Raji (cell line): ENCODE measurements around the gene ANHX.

Experiments
- POLR2A ChIP-seq: IDR thresholded peaks from 2 replicates; pipeline ENCODE4 v1.6.1; 2011; ENCODE audit warnings: low read depth, low read length, control low read depth; ENCODE audit not compliant: insufficient read depth

Gene ANHX

GRCh38 chr12:133204264-133204603, 31.4 kb downstream of the ANHX start:
- no peak for TF ChIP-seq POLR2A

GRCh38 chr12:133203344-133204263, 32.1 kb downstream of the ANHX start:
- no peak for TF ChIP-seq POLR2A

- TF ChIP-seq POLR2A, result no peak
Observed at GRCh38 chr12:133202493-133203343, 33.0 kb downstream of the ANHX start.

GRCh38 chr12:133201888-133202287, 33.8 kb downstream of the ANHX start:
- no peak for TF ChIP-seq POLR2A

DNA sequence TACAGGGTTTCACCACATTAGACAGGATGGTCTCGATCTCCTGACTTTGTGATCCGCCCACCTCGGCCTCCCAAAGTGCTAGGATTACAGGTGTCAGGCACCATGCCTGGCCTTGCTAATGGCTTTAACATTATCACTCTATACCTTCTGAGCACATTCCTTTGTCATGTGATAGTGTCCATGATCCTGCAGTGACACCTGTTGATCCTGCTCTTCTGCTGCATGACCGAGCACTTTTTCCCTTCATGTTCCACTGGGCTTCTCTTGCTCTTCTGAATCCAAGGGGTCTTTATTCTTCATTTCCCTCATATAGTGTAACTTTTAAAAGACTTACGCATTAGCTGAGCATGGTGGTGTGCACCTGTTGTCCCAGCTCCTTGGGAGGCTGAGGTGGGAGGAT, 42.8 kb downstream of the ANHX start:
- TF ChIP-seq POLR2A, result no peak

- TF ChIP-seq POLR2A, result no peak
Observed at GRCh38 chr12:133190176-133190575, 45.5 kb downstream of the ANHX start.

DNA sequence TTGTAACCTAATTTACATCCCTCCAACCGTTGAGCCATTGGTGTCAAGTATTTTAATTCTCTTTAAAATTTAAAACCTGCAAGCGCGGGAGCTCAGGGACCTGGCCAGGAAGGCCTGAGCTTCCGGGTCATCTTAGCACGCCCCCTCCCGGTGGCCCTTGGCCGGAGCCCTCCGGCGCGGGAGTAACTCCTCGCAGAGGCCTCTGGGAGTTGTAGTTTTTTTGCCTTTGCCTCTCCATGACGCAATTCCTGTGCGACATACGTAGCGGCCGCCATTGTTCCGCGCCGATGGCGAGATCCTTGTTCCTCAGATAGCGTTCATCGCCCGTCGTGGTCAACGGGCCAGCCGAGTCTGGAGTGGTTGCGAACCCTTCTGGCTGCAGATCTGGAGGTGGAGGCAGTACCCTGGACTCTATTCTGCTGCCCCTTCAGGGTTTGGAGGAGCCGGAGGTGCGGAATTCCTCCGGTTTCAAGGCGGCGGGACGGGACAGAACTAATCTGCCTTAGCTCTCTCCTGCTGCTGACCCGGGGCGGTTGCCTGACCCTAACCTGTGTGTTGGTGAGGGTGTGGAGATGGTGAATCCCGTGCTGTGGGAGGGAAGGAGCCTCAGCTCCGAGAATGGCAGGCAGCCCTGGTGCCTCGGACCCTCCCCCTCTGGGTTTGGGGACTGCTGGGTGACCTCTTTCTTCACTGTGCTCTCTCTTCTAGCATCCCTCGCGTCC, 54.3 kb downstream of the ANHX start, which contains the start of gene ZNF268:
Gene ZNF268, plus strand, starts transcription at position 258 of the 722 bp plus-strand sequence. CDS start 503 bp downstream, outside the sequence.
- peak; percentile 62 for TF ChIP-seq POLR2A

DNA sequence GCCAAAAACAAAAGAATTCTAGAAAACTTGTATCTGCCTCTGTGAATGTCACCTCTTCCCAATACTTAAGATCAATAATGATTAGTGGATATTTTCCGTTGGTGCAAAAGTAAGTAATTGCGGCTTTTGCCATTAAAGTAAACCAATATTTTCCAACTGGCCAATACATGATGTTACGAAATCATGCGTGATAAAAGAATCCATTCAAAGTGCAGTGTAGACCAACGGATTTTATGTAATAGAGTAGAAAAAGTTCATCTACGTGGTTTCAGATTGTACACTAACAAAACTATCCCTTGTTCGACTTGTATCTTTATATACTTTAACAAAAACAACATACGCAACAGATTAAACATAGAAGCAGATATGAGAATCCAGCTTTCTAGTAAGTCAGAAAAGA, 55.0 kb downstream of the ANHX start:
- no peak for TF ChIP-seq POLR2A

- no peak for TF ChIP-seq POLR2A
Observed at GRCh38 chr12:133174901-133175300, 60.8 kb downstream of the ANHX start.

DNA sequence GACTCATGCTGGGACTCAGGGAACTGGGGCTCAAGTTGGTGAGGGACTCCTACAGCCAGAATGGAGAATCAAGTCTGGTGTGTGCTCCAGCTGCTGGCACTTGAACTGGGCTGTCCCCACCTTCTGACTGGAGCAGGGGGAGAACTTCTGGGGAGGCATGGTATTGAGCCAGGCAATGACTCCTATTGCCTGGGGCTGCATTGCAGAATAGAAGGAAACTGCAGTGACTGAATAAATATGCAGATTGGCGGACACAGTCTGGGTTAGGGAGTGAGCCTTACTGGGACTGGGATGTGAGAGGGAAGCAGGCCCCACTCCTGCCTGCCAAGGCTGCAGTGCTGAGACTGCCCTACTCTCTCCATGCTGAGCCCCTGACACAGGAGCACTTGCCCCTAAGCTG, 63.2 kb downstream of the ANHX start:
- no peak for TF ChIP-seq POLR2A
